ENCODE measurements around the gene NXPH2. TPM values are rescaled to one million over a fixed set of nuclear protein-coding genes. Genes with fewer than 3 reads are reported as not detected.

NXPH2 gene
- total RNA-seq, 4 donors from 2014 or later = not detected

DNA sequence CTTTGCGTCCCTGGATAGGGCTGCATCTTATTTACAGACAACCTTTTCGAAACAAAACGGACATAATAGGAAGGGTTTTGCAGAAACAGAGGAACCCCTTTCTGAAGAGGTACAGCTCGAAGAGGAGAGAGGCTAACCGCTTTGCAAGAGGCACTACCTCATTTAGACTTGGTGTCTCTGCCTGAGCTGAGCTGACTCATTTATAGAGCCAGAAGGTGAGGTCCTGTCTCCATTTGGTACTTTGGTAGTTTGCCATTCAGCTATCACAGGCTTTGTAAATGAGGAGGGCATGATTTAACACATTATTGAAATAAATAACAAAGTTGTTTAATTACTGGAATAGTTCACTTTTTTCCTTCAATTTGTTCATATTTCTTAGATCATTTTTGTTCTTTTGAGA, 2.2 kb upstream of the NXPH2 start:
- Histone ChIP-seq H3K27ac (no peak overlapping the region), H3K27me3 (peaks cover 52% of the 10 kb centered on the region), H3K4me3 (no peak overlapping the region), H3K4me1 (peaks cover 0 to 26% (median 6%) of the 10 kb centered on the region in 3 donors), H3K36me3 (no peaks in the 10 kb centered on the region), H3K9me3 (no peaks in the 10 kb centered on the region)
- 80 to 89% methylated on average over 1 to 4 of the region's 5 CpGs for WGBS, 2 donors (ENCODE audit: low coverage in 1 of 2)
- ATAC-seq = no peak
- TF ChIP-seq EP300 (IDR thresholded peaks at IDR 0.05) (no peak), POLR2A (IDR thresholded peaks at IDR 0.05) (no peak), POLR2AphosphoS5 (IDR thresholded peaks at IDR 0.05) (no peak)
- TF ChIP-seq, protein P1, sequence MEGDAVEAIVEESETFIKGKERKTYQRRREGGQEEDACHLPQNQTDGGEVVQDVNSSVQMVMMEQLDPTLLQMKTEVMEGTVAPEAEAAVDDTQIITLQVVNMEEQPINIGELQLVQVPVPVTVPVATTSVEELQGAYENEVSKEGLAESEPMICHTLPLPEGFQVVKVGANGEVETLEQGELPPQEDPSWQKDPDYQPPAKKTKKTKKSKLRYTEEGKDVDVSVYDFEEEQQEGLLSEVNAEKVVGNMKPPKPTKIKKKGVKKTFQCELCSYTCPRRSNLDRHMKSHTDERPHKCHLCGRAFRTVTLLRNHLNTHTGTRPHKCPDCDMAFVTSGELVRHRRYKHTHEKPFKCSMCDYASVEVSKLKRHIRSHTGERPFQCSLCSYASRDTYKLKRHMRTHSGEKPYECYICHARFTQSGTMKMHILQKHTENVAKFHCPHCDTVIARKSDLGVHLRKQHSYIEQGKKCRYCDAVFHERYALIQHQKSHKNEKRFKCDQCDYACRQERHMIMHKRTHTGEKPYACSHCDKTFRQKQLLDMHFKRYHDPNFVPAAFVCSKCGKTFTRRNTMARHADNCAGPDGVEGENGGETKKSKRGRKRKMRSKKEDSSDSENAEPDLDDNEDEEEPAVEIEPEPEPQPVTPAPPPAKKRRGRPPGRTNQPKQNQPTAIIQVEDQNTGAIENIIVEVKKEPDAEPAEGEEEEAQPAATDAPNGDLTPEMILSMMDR (IDR thresholded peaks at IDR 0.05) = no peak

DNA sequence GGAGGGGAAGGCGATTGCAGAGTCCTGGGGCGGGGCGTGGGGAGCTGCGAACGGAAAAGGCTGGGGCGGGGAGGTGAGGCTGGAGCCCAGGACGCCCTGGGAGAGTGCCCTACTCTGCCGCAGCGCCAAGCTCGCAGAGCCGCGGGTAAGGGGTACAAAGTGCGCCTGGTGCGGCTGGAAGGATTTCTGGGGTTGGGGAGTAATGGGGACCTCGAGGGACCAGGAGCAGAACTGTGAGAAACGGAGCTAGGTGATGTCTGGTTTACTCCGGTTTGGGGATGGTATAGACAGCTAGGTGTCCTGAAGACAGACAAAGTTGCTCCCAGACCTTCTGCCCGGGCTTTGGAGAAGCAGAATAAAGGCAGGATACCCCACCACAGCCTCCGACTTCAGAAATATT, 718 bp upstream of the NXPH2 start:
- TF ChIP-seq EP300 (IDR thresholded peaks at IDR 0.05) (no peak), POLR2AphosphoS5 (IDR thresholded peaks at IDR 0.05) (no peak), POLR2A (IDR thresholded peaks at IDR 0.05) (no peak)
- TF ChIP-seq, protein P1 (IDR thresholded peaks at IDR 0.05) = no peak
- Histone ChIP-seq H3K9me3 (no peaks in the 10 kb centered on the region), H3K27me3 (peaks cover 64% of the 10 kb centered on the region), H3K36me3 (no peaks in the 10 kb centered on the region), H3K27ac (no peak overlapping the region), H3K4me1 (peaks cover 0 to 22% (median 6%) of the 10 kb centered on the region in 3 donors), H3K4me3 (peak overlapping the region in 1 of 2 donors; percentile 37)
- ATAC-seq = no peak
- 9 to 12% methylated on average over 7 to 19 of the region's 19 CpGs for WGBS, 2 donors (ENCODE audit: low coverage in 1 of 2)

DNA sequence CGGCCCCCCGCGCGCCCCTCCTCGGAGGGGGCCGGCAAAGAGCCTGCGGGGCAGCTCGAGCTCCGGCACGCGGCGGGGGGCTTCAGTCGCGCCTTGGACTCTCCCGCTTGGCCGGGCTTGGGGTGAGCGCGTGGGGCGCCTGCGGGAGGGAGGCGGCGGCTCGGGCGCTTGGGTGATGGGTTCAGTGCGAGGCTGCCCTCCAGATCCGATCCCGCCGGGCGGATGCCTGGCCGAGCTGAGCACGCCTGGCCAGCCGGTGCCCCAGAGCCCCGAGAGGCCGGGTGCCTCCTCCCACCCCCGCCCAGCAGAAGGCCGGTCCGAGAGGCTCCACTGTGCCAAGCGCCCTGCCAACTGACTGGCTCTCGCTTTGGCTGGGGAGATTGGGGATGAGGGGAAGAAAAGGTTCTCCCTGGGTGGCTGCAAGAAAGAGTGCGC, 273 bp upstream of the NXPH2 start:
- Histone ChIP-seq H3K27ac (no peak overlapping the region), H3K4me1 (peaks cover 0 to 22% (median 6%) of the 10 kb centered on the region in 3 donors), H3K27me3 (peaks cover 69% of the 10 kb centered on the region), H3K36me3 (no peaks in the 10 kb centered on the region), H3K4me3 (peak overlapping the region in 1 of 2 donors; percentile 37), H3K9me3 (no peaks in the 10 kb centered on the region)
- no CpG with 5 or more reads among the region's 40 CpGs for WGBS, 2 donors (ENCODE audit: low coverage in 1 of 2)
- TF ChIP-seq, protein P1 (IDR thresholded peaks at IDR 0.05) = no peak
- TF ChIP-seq POLR2AphosphoS5 (IDR thresholded peaks at IDR 0.05) (no peak), POLR2A (IDR thresholded peaks at IDR 0.05) (no peak), EP300 (IDR thresholded peaks at IDR 0.05) (no peak)
- no peak for ATAC-seq

DNA sequence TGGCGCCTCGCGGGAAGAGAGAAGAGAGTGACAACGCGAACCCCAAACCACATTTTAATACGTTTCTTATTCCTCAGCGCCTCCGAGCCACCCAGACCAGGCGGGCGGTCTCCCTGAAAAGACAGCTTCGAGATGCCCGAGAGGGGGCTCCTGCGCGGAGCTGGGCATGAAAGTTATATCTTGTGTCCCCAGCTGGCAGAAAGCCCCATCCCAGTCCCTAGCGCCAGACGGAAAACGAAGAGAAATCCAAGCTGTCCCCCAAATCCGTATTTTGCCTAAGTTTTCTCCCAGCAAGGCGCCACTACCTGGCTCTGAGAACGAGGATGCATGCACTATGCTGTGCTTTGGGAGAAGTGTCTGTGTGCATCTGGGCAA, 797 bp downstream of the NXPH2 start:
- Histone ChIP-seq H3K9me3 (no peaks in the 10 kb centered on the region), H3K4me3 (no peak overlapping the region), H3K27me3 (peaks cover 76% of the 10 kb centered on the region), H3K4me1 (peaks cover 0 to 22% (median 6%) of the 10 kb centered on the region in 3 donors), H3K36me3 (no peaks in the 10 kb centered on the region), H3K27ac (no peak overlapping the region)
- TF ChIP-seq, protein P1 (IDR thresholded peaks at IDR 0.05) = no peak
- TF ChIP-seq POLR2A (IDR thresholded peaks at IDR 0.05) = no peak
- TF ChIP-seq POLR2AphosphoS5 (IDR thresholded peaks at IDR 0.05) = no peak
- TF ChIP-seq EP300 (IDR thresholded peaks at IDR 0.05) = no peak
- ATAC-seq = no peak
- WGBS, 2 donors (ENCODE audit: low coverage in 1 of 2) = 2 to 3% methylated on average over 6 to 20 of the region's 20 CpGs

DNA sequence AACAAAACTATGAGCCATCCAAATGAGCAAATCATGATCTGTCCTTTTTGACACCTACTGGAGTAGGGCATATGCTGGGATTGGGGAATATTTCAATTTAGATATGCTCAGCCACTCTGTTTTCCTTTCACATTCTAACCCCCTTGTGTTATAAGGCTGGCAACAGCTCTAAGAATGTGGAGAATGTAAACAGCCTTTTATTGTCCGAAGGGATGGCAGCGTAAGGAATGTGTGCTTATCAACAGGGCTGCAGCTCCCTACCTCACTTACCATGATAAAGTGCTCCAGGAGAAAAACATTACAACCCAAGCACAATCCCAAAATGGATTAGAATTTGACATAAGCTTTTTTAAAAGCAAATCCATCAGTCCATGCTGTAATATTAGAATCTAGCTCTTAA, 2.2 kb downstream of the NXPH2 start:
- no peak overlapping the region for H3K27ac ChIP-seq
- peaks cover 0 to 22% (median 6%) of the 10 kb centered on the region in 3 donors for H3K4me1 ChIP-seq
- no peak for ATAC-seq
- no peaks in the 10 kb centered on the region for H3K9me3 ChIP-seq
- H3K36me3 ChIP-seq = no peaks in the 10 kb centered on the region
- 0 to 40% methylated on average over 1 to 2 of the region's 2 CpGs for WGBS, 2 donors (ENCODE audit: low coverage in 1 of 2)
- TF ChIP-seq, protein P1 (IDR thresholded peaks at IDR 0.05) = no peak
- TF ChIP-seq EP300 (IDR thresholded peaks at IDR 0.05) = no peak
- TF ChIP-seq POLR2A (IDR thresholded peaks at IDR 0.05) = no peak
- TF ChIP-seq POLR2AphosphoS5 (IDR thresholded peaks at IDR 0.05) = no peak
- peaks cover 76% of the 10 kb centered on the region for H3K27me3 ChIP-seq
- no peak overlapping the region for H3K4me3 ChIP-seq
